ENCODE data around the gene MRPL57. TPM values are rescaled to one million over a fixed set of nuclear protein-coding genes. Genes with fewer than 3 reads are reported as not detected.

The MRPL57 gene
- total and polyA plus RNA-seq, 2 of the 8 experiments (the other 6 are each of a cell fraction or from before 2014, with no cell fraction given) = 29.9 to 34.1 TPM

- Histone ChIP-seq H3K9ac (replicated peaks in 1 of 4; ENCODE audit: extremely low read depth in 1 of 4, low read depth in 3 of 4, low read length in 3 of 4) (no peak overlapping the region), H2AFZ (ENCODE audit: low read length) (no peak overlapping the region), H2BK12ac (ENCODE audit: low read depth, low read length) (no peak overlapping the region), H3K23ac (ENCODE audit: insufficient read length) (no peak overlapping the region), H2BK5ac (ENCODE audit: low read depth, low read length) (no peak overlapping the region), H3K4me3 (ENCODE audit: extremely low read depth in 1 of 4, insufficient read depth in 2 of 4, low read depth in 3 of 4, low read length in 4 of 4) (no peak overlapping the region), H3K36me3 (ENCODE audit: control insufficient read depth in 2 of 4, insufficient read depth in 4 of 4, low read length in 3 of 4) (peaks cover 0 to 33% (median 23%) of the 10 kb centered on the region in 4 experiments; a peak in 6 of 8 replicates), H3K79me2 (ENCODE audit: control insufficient read depth in 1 of 2, insufficient read depth in 2 of 2, low read length in 2 of 2) (peaks cover 0 to 8% of the 10 kb centered on the region in 2 experiments; a peak in 2 of 4 replicates), H3K27ac (ENCODE audit: low read depth, low read length) (no peak overlapping the region), H2BK120ac (replicated peaks; ENCODE audit: low read depth, low read length) (no peak overlapping the region), H3K56ac (replicated peaks; ENCODE audit: insufficient read length, low read depth, low read length) (no peak overlapping the region), H4K20me1 (replicated peaks in 1 of 2; ENCODE audit: control insufficient read depth in 1 of 2, insufficient read depth in 2 of 2, low read length in 2 of 2) (peaks cover 0 to 3% of the 10 kb centered on the region in 2 experiments), H3K27me3 (replicated peaks in 1 of 4; ENCODE audit: control insufficient read depth in 3 of 4, extremely low read depth in 1 of 4, insufficient read depth in 3 of 4, low read length in 3 of 4) (no peaks in the 10 kb centered on the region), H3K4me1 (replicated peaks in 1 of 4; ENCODE audit: control insufficient read depth in 3 of 4, insufficient read depth in 4 of 4, low read length in 3 of 4) (no peaks in the 10 kb centered on the region), H4K8ac (ENCODE audit: extremely low read depth, insufficient read depth, low read length) (no peak overlapping the region), H3K79me1 (ENCODE audit: low read depth, low read length) (no peaks in the 10 kb centered on the region), H3K4ac (replicated peaks; ENCODE audit: insufficient read length, low read depth, low read length) (no peak overlapping the region), H4K5ac (ENCODE audit: insufficient read length, low read depth, low read length) (no peak overlapping the region), H3K4me2 (ENCODE audit: insufficient read depth in 1 of 2, low read depth in 2 of 2, low read length in 2 of 2) (no peak overlapping the region), H2AK5ac (ENCODE audit: low read depth, low read length) (no peak overlapping the region), H2BK20ac (ENCODE audit: low read length) (no peak overlapping the region), H3K14ac (ENCODE audit: insufficient read length) (no peak overlapping the region), H3K9me3 (ENCODE audit: insufficient read depth in 2 of 2, low read depth in 1 of 2, low read length in 1 of 2) (no peaks in the 10 kb centered on the region), H3K18ac (ENCODE audit: extremely low read depth, low read length) (no peak overlapping the region), H2BK15ac (ENCODE audit: low read length) (no peak overlapping the region), H4K91ac (replicated peaks; ENCODE audit: insufficient read length, low read length) (no peak overlapping the region), H3K23me2 (ENCODE audit: low read depth, low read length) (no peaks in the 10 kb centered on the region)
- no peak for DNase-seq (ENCODE audit: low read depth in 1 of 2, low spot score in 2 of 2)
- 89% methylated on average over 4 of the region's 4 CpGs; no CpG with 5 or more reads in 1 of the 2 experiments for WGBS, 2 experiments (ENCODE audit: extremely low coverage in 1 of 2, insufficient coverage in 1 of 2, insufficient read length in 1 of 2, insufficient replicate concordance in 2 of 2, low coverage in 1 of 2, low lambda C conversion rate in 2 of 2, missing lambda C conversion rate in 1 of 2)
- FAIRE-seq = no peak
- CTCF ChIA-PET (ENCODE audit: partially characterized antibody) = interaction anchor here (1.9 kb wide), 2 partner anchors 11 kb away, joined by 3 to 5 read pairs; partner anchors contain the start of gene SKA3
- POLR2A ChIA-PET (ENCODE audit: partially characterized antibody) = interaction anchor here (2.4 to 4.1 kb wide), 2 partner anchors 11 to 15 kb away, joined by 9 to 23 read pairs; partner anchors contain the start of genes MRPL57 and SKA3
These were observed 11.8 kb upstream of the MRPL57 start for GRCh38 chr13:21164631-21165030.

Measured in H1 (cell line).